ENCODE measurements around the gene ZRANB1.

GRCh38 chr10:124983321-124983720 lies 41.4 kb downstream of the ZRANB1 start:
- TF ChIP-seq CTCF (IDR thresholded peaks at IDR 0.05) (no peak), POLR2A (IDR thresholded peaks at IDR 0.05) (no peak)
